Caco-2 (cell line): ENCODE measurements around the gene CTSZ. TPM values are rescaled to one million over a fixed set of nuclear protein-coding genes. Genes with fewer than 3 reads are reported as not detected.

ENCODE experiments used
- BruUV-seq: library from RNA; stranded (reverse); fragments of 400-500 nt; replicated peaks from 2 replicates; lab custom pipeline; 2021; lab: Mats Ljungman, UMichigan
- CTCF ChIA-PET: fragments of 300-600 bp; sonication (Branson Sonifier 250); formaldehyde crosslinking; loops from one replicate; lab custom pipeline; 2022; ENCODE audit warnings: antibody characterized with exemption; lab: Charles Lee
- POLR2A ChIA-PET: fragments of 300-600 bp; sonication (Branson Sonifier 250); formaldehyde crosslinking; loops from one replicate; lab custom pipeline; 2022; ENCODE audit warnings: antibody characterized with exemption; lab: Charles Lee
- DNase-seq, 2 experiments: peaks; one replicate each; pipeline versions ENCODE4 v3.0.0 to v3.0.0-alpha.2; 2020 to 2022
- H3K27me3 ChIP-seq: replicated peaks from 2 replicates; pipeline ENCODE4 v1.6.0; 2011; ENCODE audit warnings: low read length; ENCODE audit not compliant: control insufficient read depth, insufficient read depth
- H3K36me3 ChIP-seq: 2 replicates; pipeline ENCODE4 v1.5.1; 2011; ENCODE audit warnings: low read length; ENCODE audit not compliant: control insufficient read depth, insufficient read depth
- H3K4me1 ChIP-seq: fragments of 250-450 bp; sonication (Bioruptor Pico); 2 replicates; pipeline ENCODE4 v1.5.1; 2020; ENCODE audit warnings: mild to moderate bottlenecking
- H3K4me3 ChIP-seq: 2 replicates; pipeline ENCODE4 v1.5.1; 2011; ENCODE audit warnings: low read depth, mild to moderate bottlenecking, control low read depth, low read length
- H3K9me3 ChIP-seq: fragments of 250-450 bp; sonication (Bioruptor Pico); 2 replicates; pipeline ENCODE4 v1.5.1; 2020; ENCODE audit warnings: mild to moderate bottlenecking, moderate library complexity
- H3K27ac Mint-ChIP-seq: one replicate; pipeline ENCODE4 v1.8.0; 2022; ENCODE audit warnings: mixed read lengths; ENCODE audit not compliant: unreplicated experiment
- H3K27me3 Mint-ChIP-seq: one replicate; pipeline ENCODE4 v1.8.0; 2022; ENCODE audit warnings: mixed read lengths; ENCODE audit not compliant: insufficient read depth, unreplicated experiment
- H3K36me3 Mint-ChIP-seq: one replicate; pipeline ENCODE4 v1.8.0; 2022; ENCODE audit warnings: mild to moderate bottlenecking, mixed read lengths; ENCODE audit not compliant: insufficient read depth, unreplicated experiment
- H3K4me1 Mint-ChIP-seq: one replicate; pipeline ENCODE4 v1.8.0; 2022; ENCODE audit warnings: low read depth, mixed read lengths; ENCODE audit not compliant: unreplicated experiment
- H3K4me3 Mint-ChIP-seq: one replicate; pipeline ENCODE4 v1.8.0; 2022; ENCODE audit warnings: mild to moderate bottlenecking, moderate library complexity, mixed read lengths; ENCODE audit not compliant: unreplicated experiment
- H3K9me3 Mint-ChIP-seq: one replicate; pipeline ENCODE4 v1.8.0; 2022; ENCODE audit warnings: mixed read lengths; ENCODE audit not compliant: unreplicated experiment
- intact Hi-C: fragments of 100-400 bp; cut with micrococcal nuclease; formaldehyde crosslinking; loops from one replicate; pipeline ENCODE4 v1.10.0; 2022; ENCODE audit not compliant: unreplicated experiment
- total RNA-seq: library from RNA; stranded (reverse); gene quantifications from 2 replicates; pipeline ENCODE4 v1.2.3, GENCODE V29; 2022
- TF ChIP-seq, protein P1 (sequence below), 2 experiments: fragments of 200-600 bp in 1 of 2; IDR thresholded peaks; 1 replicate in 1 of 2; 2 replicates in 1 of 2; pipeline versions ENCODE4 v1.5.1 to v1.8.0; 2011 to 2022; ENCODE audit warnings: antibody characterized with exemption in 1 of 2, control low read depth in 1 of 2, inconsistent platforms in 1 of 2, low read depth in 1 of 2, low read length in 1 of 2, mild to moderate bottlenecking in 1 of 2, moderate library complexity in 1 of 2; ENCODE audit not compliant: insufficient read depth in 1 of 2, severe bottlenecking in 1 of 2, unreplicated experiment in 1 of 2

CTSZ gene
- total RNA-seq, 1 experiment from 2014 or later, result 228 TPM

DNA sequence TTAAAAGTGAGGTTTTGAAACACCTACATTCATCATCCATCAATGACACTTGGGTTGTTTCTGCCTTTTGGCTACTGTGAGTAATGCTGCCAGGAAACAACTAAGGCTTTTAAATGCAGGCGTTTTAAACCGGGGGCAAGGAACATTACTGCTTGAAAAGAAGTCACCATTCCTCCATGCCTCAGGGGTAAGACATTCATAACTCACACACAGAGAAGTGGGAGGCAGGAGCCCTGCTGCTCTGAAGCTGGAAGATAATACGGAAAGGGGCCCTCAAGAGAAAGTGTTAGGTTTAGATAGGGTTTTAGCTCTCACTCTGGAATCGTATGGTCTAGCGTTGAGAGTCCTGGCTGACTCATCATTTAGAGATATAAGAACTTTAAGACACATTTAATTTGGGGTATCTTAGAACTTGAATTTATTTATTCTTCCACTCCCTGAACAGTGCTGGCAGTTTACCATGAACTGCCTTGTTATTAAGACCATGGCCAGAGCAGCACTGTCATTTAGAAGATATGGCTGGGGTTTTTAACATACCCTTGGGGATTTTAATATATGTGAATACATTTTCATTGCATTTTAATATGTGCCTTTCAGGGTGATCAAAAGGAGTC is 14.0 kb upstream of the CTSZ start:
- ChIA-PET POLR2A (no interaction called here), CTCF (no interaction called here)
- DNase-seq, result no peak
- peaks cover 13% of the 10 kb centered on the region for H3K4me1 ChIP-seq
- H3K4me3 ChIP-seq, result no peak overlapping the region
- H3K36me3 Mint-ChIP-seq, result peaks cover 52% of the 10 kb centered on the region
- H3K9me3 ChIP-seq, result no peaks in the 10 kb centered on the region
- H3K27me3 Mint-ChIP-seq, result no peaks in the 10 kb centered on the region
- TF ChIP-seq, protein P1, sequence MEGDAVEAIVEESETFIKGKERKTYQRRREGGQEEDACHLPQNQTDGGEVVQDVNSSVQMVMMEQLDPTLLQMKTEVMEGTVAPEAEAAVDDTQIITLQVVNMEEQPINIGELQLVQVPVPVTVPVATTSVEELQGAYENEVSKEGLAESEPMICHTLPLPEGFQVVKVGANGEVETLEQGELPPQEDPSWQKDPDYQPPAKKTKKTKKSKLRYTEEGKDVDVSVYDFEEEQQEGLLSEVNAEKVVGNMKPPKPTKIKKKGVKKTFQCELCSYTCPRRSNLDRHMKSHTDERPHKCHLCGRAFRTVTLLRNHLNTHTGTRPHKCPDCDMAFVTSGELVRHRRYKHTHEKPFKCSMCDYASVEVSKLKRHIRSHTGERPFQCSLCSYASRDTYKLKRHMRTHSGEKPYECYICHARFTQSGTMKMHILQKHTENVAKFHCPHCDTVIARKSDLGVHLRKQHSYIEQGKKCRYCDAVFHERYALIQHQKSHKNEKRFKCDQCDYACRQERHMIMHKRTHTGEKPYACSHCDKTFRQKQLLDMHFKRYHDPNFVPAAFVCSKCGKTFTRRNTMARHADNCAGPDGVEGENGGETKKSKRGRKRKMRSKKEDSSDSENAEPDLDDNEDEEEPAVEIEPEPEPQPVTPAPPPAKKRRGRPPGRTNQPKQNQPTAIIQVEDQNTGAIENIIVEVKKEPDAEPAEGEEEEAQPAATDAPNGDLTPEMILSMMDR (IDR thresholded peaks at IDR 0.05; ENCODE audit: insufficient read depth in 1 of 2, low read depth in 1 of 2, low read length in 1 of 2, severe bottlenecking in 1 of 2, unreplicated experiment in 1 of 2), result no peak
- no peaks in the 10 kb centered on the region for H3K27me3 ChIP-seq
- no peak overlapping the region for H3K27ac Mint-ChIP-seq
- peaks cover 14% of the 10 kb centered on the region for H3K4me1 Mint-ChIP-seq
- no peak overlapping the region for H3K4me3 Mint-ChIP-seq
- no TSS peak for BruUV-seq
- intact Hi-C loops, result no loop called here
- H3K9me3 Mint-ChIP-seq, result no peaks in the 10 kb centered on the region
- peaks cover 5% of the 10 kb centered on the region; the same call in 1 of the 2 replicates for H3K36me3 ChIP-seq

DNA sequence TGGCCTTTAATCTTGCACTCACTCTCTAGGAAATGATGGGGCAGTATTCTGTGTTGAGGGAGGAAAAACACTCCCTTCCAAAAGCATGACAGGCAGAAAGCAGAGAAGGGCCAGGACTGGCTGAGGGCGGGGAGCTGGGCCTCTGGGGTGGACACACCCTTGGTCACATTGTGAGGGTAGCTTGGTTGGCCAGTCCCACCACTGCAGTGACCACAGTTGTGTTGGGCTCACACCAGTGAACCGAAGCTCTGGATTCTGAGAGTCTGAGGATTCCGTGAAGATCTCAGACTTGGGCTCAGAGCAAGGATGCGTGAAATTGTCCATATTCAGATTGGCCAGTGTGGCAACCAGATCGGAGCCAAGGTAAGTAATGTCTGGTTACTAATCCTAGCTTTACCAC is 12.2 kb upstream of the CTSZ start, which contains the start of gene TUBB1:
TSS of gene TUBB1 (plus strand) at position 213 of the 400 bp plus-strand sequence. CDS start at position 307, 94 bp downstream.
- intact Hi-C loops, result no loop called here
- no peak for DNase-seq
- Mint-ChIP-seq H3K4me3 (no peak within 1 kb of the TSS), H3K27me3 (no peaks in the 10 kb centered on the region), H3K27ac (no peak within 1 kb of the TSS), H3K36me3 (peaks cover 33% of the 10 kb centered on the region), H3K4me1 (peaks cover 14% of the 10 kb centered on the region), H3K9me3 (no peaks in the 10 kb centered on the region)
- Histone ChIP-seq H3K36me3 (peaks cover 5% of the 10 kb centered on the region; the same call in 1 of the 2 replicates), H3K27me3 (no peaks in the 10 kb centered on the region), H3K4me3 (no peak within 1 kb of the TSS), H3K4me1 (peaks cover 17% of the 10 kb centered on the region), H3K9me3 (no peaks in the 10 kb centered on the region)
- ChIA-PET CTCF (interaction anchor here (0.6 to 1.0 kb wide), 2 partner anchors 10 to 13 kb away, joined by 4 to 5 read pairs; partner anchors contain the start of gene ATP5F1E), POLR2A (interaction anchor here (1.1 kb wide), 1 partner anchor 13 kb away, joined by 12 read pairs; the partner anchor contains the start of gene ATP5F1E)
- TF ChIP-seq, protein P1 (IDR thresholded peaks at IDR 0.05; ENCODE audit: insufficient read depth in 1 of 2, low read depth in 1 of 2, low read length in 1 of 2, severe bottlenecking in 1 of 2, unreplicated experiment in 1 of 2), result no peak
- BruUV-seq, result no TSS peak

DNA sequence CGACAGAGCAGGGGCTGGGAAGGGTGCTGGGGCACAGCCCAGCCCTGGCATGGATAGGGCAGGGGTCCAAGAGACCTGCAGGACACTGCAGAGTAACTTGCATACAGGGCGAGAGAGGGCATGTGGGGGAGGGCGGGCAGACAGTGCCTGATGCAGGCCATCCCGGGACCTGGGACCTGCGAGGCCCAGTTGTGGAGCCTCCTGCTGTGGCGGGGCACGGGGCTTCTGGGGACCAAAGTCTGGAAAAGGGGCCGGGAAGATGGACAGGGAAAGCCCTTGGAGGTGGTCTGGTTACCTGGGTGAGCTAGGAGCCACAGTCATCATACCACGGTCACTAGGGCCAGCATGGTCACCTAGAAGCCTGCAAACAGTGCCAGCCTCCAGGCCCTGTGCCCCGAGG is 11.8 kb upstream of the CTSZ start:
- intact Hi-C loops, result no loop called here
- H3K27me3 Mint-ChIP-seq, result no peaks in the 10 kb centered on the region
- BruUV-seq, result no TSS peak
- ChIA-PET CTCF (no interaction called here), POLR2A (interaction anchor here (1.1 to 4.0 kb wide), 2 partner anchors 13 kb away, joined by 12 to 19 read pairs; partner anchors contain the start of gene ATP5F1E)
- Histone ChIP-seq H3K4me1 (peaks cover 17% of the 10 kb centered on the region), H3K27me3 (no peaks in the 10 kb centered on the region), H3K4me3 (no peak overlapping the region), H3K36me3 (peaks cover 3% of the 10 kb centered on the region; the same call in 1 of the 2 replicates), H3K9me3 (no peaks in the 10 kb centered on the region)
- peaks cover 29% of the 10 kb centered on the region for H3K36me3 Mint-ChIP-seq
- no peak overlapping the region for H3K27ac Mint-ChIP-seq
- peaks cover 14% of the 10 kb centered on the region for H3K4me1 Mint-ChIP-seq
- TF ChIP-seq, protein P1 (IDR thresholded peaks at IDR 0.05; ENCODE audit: insufficient read depth in 1 of 2, low read depth in 1 of 2, low read length in 1 of 2, severe bottlenecking in 1 of 2, unreplicated experiment in 1 of 2), result no peak
- H3K4me3 Mint-ChIP-seq, result no peak overlapping the region
- DNase-seq, result no peak
- no peaks in the 10 kb centered on the region for H3K9me3 Mint-ChIP-seq
